Activated CD4-positive, CD25-positive, alpha-beta regulatory T cell (primary cell): Measurements from ENCODE around the gene UBE2J2.

Source experiments
- DNase-seq, 4 experiments: peaks; one replicate each; lab custom pipeline; 2025; lab: John Stamatoyannopoulos, UW

UBE2J2 gene

DNA sequence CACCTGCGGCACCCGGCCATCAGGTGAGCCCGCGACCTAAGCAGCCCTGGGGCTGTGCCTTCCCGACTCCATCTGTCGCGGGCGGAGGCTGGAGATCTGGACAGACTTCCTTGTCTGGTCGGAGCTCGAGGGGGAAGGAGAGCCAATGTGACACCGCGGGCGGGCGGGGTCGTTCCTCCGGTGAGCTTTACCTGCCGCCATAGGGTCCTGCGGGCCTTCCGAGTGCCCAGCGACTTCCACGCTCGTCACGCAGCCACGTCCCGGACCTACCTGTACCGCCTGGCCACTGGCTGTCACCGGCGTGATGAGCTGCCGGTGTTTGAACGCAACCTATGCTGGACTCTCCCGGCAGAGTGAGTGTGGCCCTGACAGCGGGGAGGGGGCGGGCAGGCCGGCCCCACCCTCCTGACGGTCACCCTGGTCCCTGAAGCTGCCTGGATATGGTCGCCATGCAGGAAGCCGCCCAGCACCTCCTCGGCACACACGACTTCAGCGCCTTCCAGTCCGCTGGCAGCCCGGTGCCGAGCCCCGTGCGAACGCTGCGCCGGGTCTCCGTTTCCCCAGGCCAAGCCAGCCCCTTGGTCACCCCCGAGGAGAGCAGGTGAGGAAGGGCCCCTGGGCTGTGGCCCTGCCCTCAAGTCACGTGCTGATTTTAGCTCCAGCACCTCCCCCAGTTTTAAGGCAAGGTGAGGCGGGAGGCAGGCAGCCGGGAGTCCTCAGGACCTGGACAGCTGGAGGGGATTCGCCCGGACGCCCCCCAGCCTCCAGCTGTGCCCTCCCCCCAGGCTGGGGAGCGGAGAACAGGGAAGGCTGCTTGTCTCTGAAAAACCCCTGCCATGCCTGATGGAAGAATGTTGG is 35.8 kb upstream of the UBE2J2 start:
- DNase-seq = no peak

GRCh38 chr1:1308756-1309250 is 35.1 kb upstream of the UBE2J2 start:
- no peak for DNase-seq

GRCh38 chr1:1307923-1308755 is 34.5 kb upstream of the UBE2J2 start, which contains the start of the genes ACAP3 and PUSL1:
TSS of gene ACAP3 (minus strand) at chr1:1307930. CDS start at chr1:1307815, 115 bp downstream.
TSS of gene PUSL1 (plus strand) at chr1:1308597. CDS start at chr1:1308644, 47 bp downstream.
- DNase-seq = peak; percentile 75 to 86 (median 80)

- DNase-seq = no peak
Measured at GRCh38 chr1:1307261-1307922, 33.7 kb upstream of the UBE2J2 start.

GRCh38 chr1:1306661-1307260 is 33.1 kb upstream of the UBE2J2 start:
- no peak for DNase-seq

GRCh38 chr1:1306070-1306660 is 32.5 kb upstream of the UBE2J2 start:
- DNase-seq = no peak

DNA sequence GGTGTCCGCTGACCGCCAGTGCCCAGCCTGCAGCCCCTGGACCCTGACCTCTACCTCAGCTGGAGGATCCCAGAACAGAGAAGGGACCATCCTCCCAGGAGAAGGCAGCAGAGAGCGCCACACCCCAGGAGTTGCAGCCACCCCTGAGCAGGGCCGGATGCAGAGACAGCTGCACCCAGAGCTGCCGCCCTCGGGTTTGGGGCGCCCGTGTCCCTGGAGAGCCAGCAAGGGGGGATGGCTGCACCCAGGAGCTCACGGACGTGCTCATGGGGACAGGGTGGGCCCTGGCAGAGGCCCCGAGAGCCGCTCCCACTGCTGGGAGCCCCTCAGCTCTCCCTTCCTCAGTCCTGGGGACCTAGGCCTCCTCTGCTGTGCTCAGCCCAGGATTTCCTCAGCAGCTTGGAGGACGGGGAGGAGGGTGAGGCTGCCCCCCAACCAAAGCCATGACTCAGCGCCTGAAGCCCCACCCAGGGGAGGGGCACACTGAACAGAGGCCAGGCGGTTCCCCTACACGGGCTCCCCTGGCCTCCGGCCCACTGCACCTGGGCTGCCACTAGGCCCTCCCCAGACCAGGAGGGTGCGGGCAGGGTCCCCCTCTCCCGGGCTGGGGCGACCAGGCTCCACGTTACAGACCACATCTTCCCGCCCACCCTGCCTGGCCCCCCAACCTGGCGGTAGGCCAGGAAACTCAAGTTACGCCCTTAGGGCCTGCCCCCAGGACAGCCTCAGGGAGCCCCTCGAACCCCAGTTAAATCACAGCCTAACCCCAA is 31.8 kb upstream of the UBE2J2 start:
- DNase-seq = peak in 3 of 4 experiments; percentile 36 to 56 (median 52)

- no peak for DNase-seq
Measured at GRCh38 chr1:1304331-1305299, 31.0 kb upstream of the UBE2J2 start.

DNA sequence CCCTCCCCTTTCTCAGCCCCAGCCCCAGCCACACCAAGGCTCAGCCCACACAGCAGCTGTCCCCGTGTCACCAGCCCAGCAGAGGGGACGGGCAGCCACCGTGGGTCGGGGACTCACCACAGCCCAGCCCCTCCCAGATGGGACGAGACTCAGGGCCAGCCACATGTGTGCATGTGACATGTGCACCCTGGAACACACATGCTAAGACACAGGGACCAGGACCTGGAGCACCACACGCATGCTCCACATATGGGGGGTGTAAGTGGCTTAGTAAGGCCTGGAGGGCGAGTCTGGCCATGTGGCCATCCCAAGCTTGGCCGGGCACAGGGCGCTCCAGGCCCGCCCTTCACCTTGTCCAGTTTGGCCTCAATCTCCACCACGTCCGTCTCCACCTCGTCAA is 30.1 kb upstream of the UBE2J2 start:
- no peak for DNase-seq

- no peak for DNase-seq
Measured at GRCh38 chr1:1302951-1303509, 29.4 kb upstream of the UBE2J2 start.

DNA sequence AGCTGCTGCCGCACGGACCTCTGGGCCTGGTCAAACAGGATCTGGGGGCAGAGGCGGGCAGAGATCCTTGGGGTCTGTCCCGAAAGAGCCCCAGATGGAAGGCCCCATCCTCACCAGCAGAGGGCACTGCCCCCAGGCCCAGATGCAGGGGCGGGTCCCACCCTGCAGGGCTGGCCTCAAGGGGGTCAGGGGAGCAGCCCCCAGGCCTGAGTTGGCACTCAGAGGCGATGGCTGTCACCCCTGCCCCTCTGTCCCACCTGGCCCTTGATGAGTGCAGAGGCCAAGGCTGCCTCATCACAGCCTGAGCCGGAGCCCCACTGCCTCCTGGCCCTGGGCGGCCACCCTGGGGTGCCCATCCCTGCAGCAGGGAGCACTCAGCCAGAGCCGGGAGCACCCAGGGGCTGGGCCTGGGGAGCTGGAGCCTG is 28.4 kb upstream of the UBE2J2 start:
- DNase-seq = no peak

DNA sequence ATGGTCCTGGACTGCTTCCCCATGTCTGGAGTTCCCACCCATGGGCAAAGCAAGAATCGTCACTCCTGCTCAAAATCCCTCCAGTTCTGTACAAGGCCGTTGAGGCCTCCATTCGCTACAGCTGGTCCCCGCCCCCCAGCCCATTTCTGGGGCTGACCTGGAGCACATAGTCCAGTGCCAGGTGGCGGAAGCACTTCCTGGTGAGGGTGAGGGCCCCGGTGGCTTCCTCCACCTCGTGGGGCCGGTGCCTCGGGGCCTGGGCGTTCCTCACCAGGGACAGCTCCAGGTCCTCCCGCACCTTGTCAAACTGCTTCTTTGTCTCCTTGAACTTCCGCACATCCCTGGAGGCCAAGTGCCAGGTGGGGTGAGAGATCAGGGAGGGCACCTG is 26.7 kb upstream of the UBE2J2 start:
- no peak for DNase-seq

DNA sequence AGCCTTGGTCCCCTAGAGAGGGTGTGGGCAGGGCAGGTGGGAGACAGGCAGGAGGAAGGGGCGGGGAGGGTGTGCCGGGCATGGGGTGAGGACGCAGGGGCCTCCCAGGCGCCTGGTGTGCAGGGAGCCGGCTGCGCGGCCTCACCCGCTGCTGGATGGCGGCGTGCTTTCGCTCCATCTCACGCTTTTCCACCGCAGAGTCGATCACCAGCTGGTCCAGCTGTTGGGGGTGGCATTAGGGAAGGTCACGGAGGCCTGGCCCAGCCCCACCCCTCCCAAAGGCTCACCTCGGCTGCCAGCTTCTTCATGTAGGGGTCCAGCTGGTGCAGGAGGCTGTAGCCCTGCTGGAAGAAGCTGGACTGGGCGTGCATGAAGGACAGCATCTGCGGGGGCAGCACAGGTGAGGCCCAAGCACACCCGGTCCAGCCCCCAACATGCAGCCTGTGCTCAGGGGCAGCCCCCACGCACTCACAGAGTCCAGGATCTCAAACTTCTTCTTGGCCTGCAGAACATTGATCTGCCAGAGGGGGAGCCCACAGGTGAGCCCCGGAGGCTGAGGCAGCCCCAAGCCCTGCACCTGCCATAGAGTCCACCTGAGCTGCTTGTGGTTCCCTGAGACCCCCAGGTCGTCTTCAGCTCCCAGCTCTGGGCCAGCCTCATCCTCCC is 26.2 kb upstream of the UBE2J2 start:
- DNase-seq = no peak

- no peak for DNase-seq
Measured at GRCh38 chr1:1298861-1299685, 25.4 kb upstream of the UBE2J2 start.

GRCh38 chr1:1297802-1298424 is 24.3 kb upstream of the UBE2J2 start:
- DNase-seq = no peak

GRCh38 chr1:1296070-1297061 is 22.7 kb upstream of the UBE2J2 start:
- no peak for DNase-seq
